CD1c-positive myeloid dendritic cell (primary cell): ENCODE data around the gene TCHHL1.

Experiments
- DNase-seq: peaks from one replicate; pipeline ENCODE4 v3.0.0-alpha.2; 2016; ENCODE audit errors: extremely low spot score

The TCHHL1 gene

DNA sequence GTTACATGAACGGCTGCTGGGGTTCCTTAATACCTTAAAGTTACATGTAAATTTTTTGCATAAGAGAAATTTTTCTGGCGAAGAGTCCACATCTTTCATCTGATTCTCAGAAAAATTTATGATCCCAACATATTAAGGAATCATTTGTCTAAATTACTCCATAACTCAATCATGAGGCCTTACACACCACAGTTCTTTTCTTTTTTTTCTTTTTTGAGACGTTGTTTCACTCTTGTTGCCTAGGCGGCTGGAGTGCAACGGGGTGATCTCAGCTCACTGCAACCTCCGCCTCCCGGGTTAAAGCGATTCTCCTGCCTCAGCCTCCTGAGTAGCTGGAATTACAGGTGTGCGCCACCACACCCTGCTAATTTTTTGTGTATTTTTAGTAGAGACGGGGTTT lies 50.0 kb downstream of the TCHHL1 start:
- DNase-seq: no peak

DNA sequence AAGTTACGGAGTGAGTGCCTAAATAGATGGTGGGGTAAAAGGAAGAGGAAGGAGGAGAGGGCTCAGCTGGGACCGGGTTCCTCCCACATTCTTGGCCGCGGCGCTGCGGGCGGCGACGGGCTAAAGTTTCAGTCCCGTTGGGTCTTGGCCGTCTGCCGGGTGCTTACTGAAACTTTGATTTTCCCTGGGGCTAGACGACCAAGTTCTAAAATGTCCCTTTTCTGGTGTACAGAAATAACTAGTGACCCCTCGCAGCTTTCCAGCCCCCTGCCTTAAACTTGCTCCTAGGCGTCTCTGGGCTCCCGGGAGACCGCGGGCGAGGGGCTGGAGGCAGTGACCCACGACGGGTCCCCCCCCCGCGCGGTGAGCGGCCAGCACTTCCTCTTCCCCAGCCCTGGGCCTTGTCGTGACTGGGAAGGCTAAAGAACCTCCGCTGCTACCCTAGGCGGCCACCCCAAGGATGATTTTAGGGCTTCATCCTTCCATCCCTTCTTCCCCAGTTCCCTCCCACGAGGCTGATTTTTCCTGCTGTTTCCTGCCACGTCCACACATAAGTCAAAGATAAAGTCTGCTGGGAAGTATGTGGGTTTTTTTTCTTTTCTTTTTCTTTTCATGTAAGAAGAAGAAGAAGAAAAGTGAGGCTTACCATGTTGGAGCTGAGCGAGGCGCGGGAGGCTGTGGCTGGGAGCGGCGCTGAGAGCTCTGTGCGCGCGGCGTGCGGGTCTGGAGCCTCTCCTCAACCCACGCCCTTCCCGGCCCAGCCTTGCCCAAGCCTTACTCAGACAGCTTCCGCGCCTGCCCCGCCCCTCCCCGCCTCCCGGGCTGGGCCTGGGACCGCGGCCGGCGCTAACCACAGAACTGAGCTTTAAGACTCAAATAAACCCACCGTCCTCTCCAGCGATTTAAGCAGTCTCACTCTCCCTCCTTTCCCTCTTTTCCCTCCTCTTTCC lies 52.3 kb downstream of the TCHHL1 start, which contains the start of gene S100A11:
S100A11 (minus strand) TSS at position 738 of the 950 bp plus-strand sequence; CDS start at position 649, 89 bp downstream.
- DNase-seq: peak; percentile 94

DNA sequence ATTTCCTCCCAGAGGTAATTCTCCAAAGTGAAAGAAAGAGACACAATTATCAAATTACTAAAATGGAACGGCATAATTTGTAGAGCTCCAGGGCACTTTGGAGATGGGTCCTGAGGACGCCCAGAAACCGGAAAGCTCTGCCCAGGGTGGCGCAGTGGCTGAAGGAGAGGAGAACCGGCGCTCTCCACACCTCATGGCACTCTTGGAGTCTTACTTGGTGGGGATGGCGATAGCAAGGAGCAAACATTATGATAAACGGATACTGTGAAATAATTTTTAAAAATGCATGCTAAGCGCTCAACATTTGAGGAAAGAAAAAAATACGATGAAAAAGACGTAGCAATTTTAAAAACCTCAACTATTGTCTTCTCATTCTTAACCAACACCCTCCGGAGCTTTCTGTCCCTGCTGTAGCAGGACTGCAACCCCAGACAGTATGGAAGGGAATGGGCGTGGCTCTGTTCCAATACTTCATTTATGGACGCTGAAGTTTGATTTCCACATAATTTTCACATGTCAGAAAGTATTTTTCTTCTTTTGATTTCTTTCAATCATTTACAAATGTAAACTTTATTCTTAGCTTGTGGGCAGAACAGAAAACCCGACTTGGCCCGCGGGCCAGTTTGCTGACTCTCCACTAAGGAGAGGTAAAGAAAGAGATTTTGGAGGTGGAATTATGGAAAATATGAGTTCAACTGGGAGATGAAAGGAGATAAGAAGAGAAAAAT lies 53.2 kb downstream of the TCHHL1 start:
- DNase-seq: peak; percentile 55

DNA sequence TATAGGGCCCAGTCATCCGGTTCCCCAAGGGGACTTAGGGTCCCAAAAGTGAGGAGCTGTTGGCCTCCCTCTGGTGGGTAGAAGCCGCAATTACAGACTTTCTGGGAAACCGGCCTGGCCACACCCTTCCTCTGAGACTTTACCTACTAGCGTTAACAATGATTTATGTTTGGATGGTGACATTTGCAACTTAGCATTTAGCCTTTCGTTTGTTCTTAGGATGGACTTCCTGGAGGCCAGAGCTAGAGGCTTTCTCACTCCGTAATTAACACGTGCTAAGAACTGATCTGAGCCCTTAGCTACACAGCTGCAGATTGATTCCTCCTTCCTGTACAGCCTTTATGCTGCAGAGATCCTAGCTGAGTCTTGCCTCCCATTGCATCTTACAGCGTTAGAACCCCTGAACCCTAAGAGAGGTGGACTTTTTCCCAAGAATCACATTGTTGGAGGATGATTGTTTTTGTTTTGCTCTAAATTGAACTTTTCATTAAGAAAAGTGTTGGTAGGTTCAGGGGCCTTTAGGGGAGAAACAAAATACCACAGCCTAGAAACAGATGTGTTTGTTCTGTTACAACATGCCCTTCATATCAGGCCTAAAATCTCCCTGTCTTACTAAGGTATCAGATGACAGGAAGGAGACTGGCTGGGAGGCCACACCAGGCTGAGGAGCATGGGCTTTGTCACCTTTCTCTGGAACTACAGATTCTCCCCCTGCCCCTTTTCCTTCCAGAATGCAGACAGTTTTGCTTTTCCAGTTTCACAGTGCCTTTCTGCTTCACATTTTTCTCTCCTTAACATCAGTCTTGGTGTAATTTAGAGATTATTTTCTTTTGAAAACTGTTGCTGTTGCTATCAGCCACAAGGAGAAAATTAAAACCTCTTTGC lies 54.0 kb downstream of the TCHHL1 start:
- DNase-seq: peak; percentile 86

DNA sequence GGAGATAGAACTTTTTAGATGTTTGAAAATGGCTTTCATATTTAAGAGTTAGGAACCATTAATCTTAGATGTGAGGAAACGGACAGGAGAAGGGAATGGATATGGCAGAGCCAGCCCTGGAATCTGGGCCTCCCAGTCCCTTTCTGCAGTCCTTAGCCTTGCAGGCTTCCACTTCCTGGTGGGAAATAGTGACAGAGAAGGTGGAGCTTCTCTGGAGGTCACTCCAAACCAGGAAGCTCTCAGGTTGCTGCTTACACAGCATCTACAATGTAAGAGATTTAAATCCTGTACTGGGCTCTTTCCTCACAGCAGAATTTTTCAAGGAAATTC lies 54.6 kb downstream of the TCHHL1 start:
- no peak for DNase-seq
